ENCODE data around the gene RNU2-1. TPM values are rescaled to one million over a fixed set of nuclear protein-coding genes. Genes with fewer than 3 reads are reported as not detected.

RNU2-1 gene
- total RNA-seq, 1 experiment from 2014 or later: 4,481 TPM

DNA sequence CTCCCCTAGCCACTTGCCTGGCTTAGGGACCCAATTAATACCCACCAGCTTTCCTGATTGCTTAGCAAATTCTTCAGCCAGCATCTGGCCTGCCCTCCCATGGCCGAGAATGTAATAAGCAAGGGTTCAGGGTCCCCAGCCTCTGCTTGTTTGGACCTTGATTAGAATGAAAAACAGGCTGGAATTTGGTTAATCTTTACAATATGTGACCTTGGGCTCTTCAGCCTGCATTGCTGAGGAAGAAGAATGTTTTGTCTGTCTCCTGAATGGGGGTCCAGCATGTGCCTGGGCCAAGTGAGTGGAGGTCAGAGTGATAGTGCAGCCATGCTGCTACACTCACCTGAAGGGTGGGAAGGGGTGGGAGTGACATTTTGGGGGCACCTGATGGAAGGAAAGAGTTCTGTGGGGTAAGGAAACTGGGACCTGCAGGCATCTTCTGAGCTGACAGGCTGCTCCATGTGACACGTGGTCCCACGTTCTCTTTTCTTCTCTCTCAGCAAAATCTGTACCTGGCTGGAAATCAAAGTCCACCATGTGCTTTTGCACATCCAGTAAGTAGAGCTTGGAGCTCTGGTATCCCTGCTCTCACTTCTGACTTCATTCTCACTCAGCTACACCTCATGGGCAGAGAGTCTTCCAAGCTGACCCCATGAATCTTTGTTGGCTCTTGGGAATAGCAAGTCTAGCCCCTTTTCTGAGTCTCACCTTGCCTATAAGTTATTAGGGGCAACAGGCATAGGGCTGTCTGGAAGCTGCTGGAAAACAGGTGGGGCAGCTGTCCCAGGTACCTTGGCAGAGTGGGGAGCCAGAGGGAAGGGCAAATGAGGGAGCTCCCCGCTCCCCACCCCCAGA, 16.8 kb downstream of the RNU2-1 start:
- POLR2A ChIA-PET: no interaction called here
- DNase-seq (ENCODE audit: low read depth, low spot score) (no peak), ATAC-seq (no peak)
- H3K4me3 ChIP-seq (ENCODE audit: low read depth in 2 of 2, low read length in 2 of 2): no peak overlapping the region
- H3K27me3 ChIP-seq (ENCODE audit: control insufficient read depth, insufficient read depth, low read length): no peaks in the 10 kb centered on the region
- no peaks in the 10 kb centered on the region for H3K36me3 ChIP-seq (ENCODE audit: control insufficient read depth, insufficient read depth, low read length)
- intact Hi-C loops (cut with micrococcal nuclease; ENCODE audit: unreplicated experiment): no loop called here
- no peaks in the 10 kb centered on the region for H3K9me3 ChIP-seq (ENCODE audit: control insufficient read depth, insufficient read depth, low read depth, low read length)
- no peak overlapping the region for H3K27ac ChIP-seq (ENCODE audit: low read length)
- TF ChIP-seq TCF7L2 (IDR thresholded peaks at IDR 0.05; ENCODE audit: low read depth, low read length) (no peak), CTCF (IDR thresholded peaks at IDR 0.05) (no peak), REST (IDR thresholded peaks at IDR 0.05; ENCODE audit: insufficient read depth in 1 of 2, low read depth in 2 of 2, low read length in 1 of 2) (no peak), POLR2AphosphoS5 (IDR thresholded peaks at IDR 0.05; ENCODE audit: low read depth, low read length) (no peak), SIN3A (IDR thresholded peaks at IDR 0.05; ENCODE audit: borderline replicate concordance, insufficient read depth, low read depth, low read length) (no peak)
- no TSS peak for BruUV-seq (replicated peaks)
- CTCF ChIA-PET: no interaction called here
- H3K4me1 ChIP-seq (ENCODE audit: control insufficient read depth, insufficient read depth, low read length): peaks cover 4% of the 10 kb centered on the region
- in situ Hi-C loops (cut with HindIII; ENCODE audit: low pct_unique_long_range_greater_than_20kb, low sequenced_read_pairs): no loop called here

GRCh38 chr17:43216369-43216761, 17.4 kb downstream of the RNU2-1 start:
- in situ Hi-C loops (cut with HindIII; ENCODE audit: low pct_unique_long_range_greater_than_20kb, low sequenced_read_pairs) (no loop called here), intact Hi-C loops (cut with micrococcal nuclease; ENCODE audit: unreplicated experiment) (no loop called here)
- no peak overlapping the region for H3K27ac ChIP-seq (ENCODE audit: low read length)
- TF ChIP-seq CTCF (IDR thresholded peaks at IDR 0.05) (no peak), SIN3A (IDR thresholded peaks at IDR 0.05; ENCODE audit: borderline replicate concordance, insufficient read depth, low read depth, low read length) (no peak), POLR2AphosphoS5 (IDR thresholded peaks at IDR 0.05; ENCODE audit: low read depth, low read length) (no peak), REST (IDR thresholded peaks at IDR 0.05; ENCODE audit: insufficient read depth in 1 of 2, low read depth in 2 of 2, low read length in 1 of 2) (no peak), TCF7L2 (IDR thresholded peaks at IDR 0.05; ENCODE audit: low read depth, low read length) (no peak)
- no peaks in the 10 kb centered on the region for H3K36me3 ChIP-seq (ENCODE audit: control insufficient read depth, insufficient read depth, low read length)
- ChIA-PET POLR2A (no interaction called here), CTCF (no interaction called here)
- no peaks in the 10 kb centered on the region for H3K27me3 ChIP-seq (ENCODE audit: control insufficient read depth, insufficient read depth, low read length)
- DNase-seq (ENCODE audit: low read depth, low spot score): no peak
- BruUV-seq (replicated peaks): no TSS peak
- H3K4me3 ChIP-seq (ENCODE audit: low read depth in 2 of 2, low read length in 2 of 2): no peak overlapping the region
- ATAC-seq: no peak
- peaks cover 4% of the 10 kb centered on the region for H3K4me1 ChIP-seq (ENCODE audit: control insufficient read depth, insufficient read depth, low read length)
- H3K9me3 ChIP-seq (ENCODE audit: control insufficient read depth, insufficient read depth, low read depth, low read length): no peaks in the 10 kb centered on the region
